Suprapubic skin (tissue), 4 donors: Measurements from ENCODE around the gene UNKL. TPM values are rescaled to one million over a fixed set of nuclear protein-coding genes. Genes with fewer than 3 reads are reported as not detected.

ENCODE experiments used
- DNase-seq, 2 donors: peaks; one replicate each; pipeline ENCODE4 v3.0.0-alpha.2; 2019; ENCODE audit warnings: low spot score in 2 of 2
- H3K27ac ChIP-seq: fragments of 200-600 bp; sonication (generic); one replicate; pipeline ENCODE4 v1.5.1; 2019
- H3K27me3 ChIP-seq: fragments of 200-600 bp; sonication (generic); one replicate; pipeline ENCODE4 v1.5.1; 2019
- H3K36me3 ChIP-seq: fragments of 200-600 bp; sonication (generic); one replicate; pipeline ENCODE4 v1.5.1; 2019
- H3K4me1 ChIP-seq: fragments of 200-600 bp; sonication (generic); one replicate; pipeline ENCODE4 v1.5.1; 2019
- H3K4me3 ChIP-seq: fragments of 200-600 bp; sonication (generic); one replicate; pipeline ENCODE4 v1.5.1; 2019; ENCODE audit warnings: mild to moderate bottlenecking
- H3K9me3 ChIP-seq: fragments of 200-600 bp; sonication (generic); one replicate; pipeline ENCODE4 v1.5.1; 2019
- CTCF ChIP-seq, 2 donors: fragments of 200-600 bp in 1 of 2; fragments of 450-650 bp in 1 of 2; sonication (generic) in 1 of 2; IDR thresholded peaks; one replicate each; pipeline ENCODE4 v1.5.1; 2016 to 2019; ENCODE audit warnings: antibody characterized with exemption in 2 of 2, mild to moderate bottlenecking in 1 of 2, moderate library complexity in 1 of 2
- EP300 ChIP-seq: sonication (generic); formaldehyde crosslinking; IDR thresholded peaks from one replicate; pipeline ENCODE4 v1.6.1; 2017; ENCODE audit warnings: antibody characterized with exemption
- POLR2A ChIP-seq, 2 donors: fragments of 450-650 bp; IDR thresholded peaks; one replicate each; pipeline ENCODE4 v1.6.1; 2017; ENCODE audit warnings: antibody characterized with exemption in 2 of 2, mild to moderate bottlenecking in 2 of 2, moderate library complexity in 2 of 2
- POLR2AphosphoS5 ChIP-seq, 3 donors: sonication (generic); formaldehyde crosslinking; IDR thresholded peaks; one replicate each; pipeline ENCODE4 v1.6.1; 2017; ENCODE audit warnings: antibody characterized with exemption in 3 of 3
- WGBS: methylation state at CpG from one replicate; pipeline ENCODE4 v1.1.5; 2018; 5-methylcytosine and 5-hydroxymethylcytosine counted together
- total RNA-seq, 4 donors: library from RNA; depleted of rRNA; stranded (reverse); fragments of >200 nt; gene quantifications; one replicate each; pipeline ENCODE4 v1.1.0, GENCODE V29; 2016

UNKL gene
- total RNA-seq, 4 donors from 2014 or later = 13.0 to 81.0 (median 33.4) TPM

- H3K27me3 ChIP-seq = peaks cover 87% of the 10 kb centered on the region
- TF ChIP-seq EP300 = no peak
- TF ChIP-seq POLR2AphosphoS5 (IDR thresholded peaks at IDR 0.05) = no peak
- no peak for TF ChIP-seq POLR2A (IDR thresholded peaks at IDR 0.05)
- TF ChIP-seq CTCF (IDR thresholded peaks at IDR 0.05) = no peak
- no peaks in the 10 kb centered on the region for H3K9me3 ChIP-seq
Measured at GRCh38 chr16:1334739-1335138, 79.8 kb downstream of the UNKL start.

DNA sequence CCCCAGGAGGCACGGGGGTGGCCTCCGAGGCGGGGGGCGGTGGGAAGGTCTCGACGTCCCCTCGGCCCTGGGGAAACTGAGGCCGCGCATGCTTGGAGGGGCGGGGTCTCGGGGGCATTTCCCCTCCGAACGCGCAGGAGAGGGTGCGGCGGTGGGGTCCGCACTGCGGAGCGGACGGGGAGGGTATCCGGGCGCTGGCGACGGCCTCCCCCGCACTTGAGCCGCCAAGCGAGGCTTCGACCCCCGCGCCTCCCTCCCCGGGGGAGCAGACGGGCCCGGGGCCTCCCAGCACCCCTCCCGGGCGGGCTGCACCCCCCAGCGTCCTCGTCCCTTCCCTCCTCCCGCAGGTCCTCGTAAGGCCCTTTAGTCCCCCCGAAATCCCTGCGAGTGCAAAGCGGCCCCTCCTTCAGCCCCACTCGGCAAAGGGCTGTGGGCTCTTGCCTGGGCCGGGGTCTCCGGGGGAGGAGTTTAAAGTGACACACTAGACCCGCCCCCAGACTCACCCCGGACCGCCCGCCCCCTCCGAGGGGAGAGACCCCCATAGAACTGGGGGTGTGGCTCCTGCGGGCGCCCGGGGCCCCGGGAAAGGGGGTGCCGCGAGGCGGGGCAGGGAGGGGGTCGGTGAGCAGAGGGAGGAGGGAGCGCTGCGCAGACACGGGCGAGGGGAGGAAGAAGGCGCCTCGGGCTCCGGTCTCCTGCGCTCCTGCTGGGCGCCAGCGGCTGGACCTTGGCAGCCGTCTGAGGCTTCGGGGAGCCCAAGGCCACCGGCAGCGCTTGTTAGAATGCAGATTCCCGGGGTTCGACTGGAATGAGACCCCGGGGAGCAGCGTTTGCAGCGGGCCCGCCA, 80.4 kb downstream of the UNKL start:
- no peaks in the 10 kb centered on the region for H3K36me3 ChIP-seq
- DNase-seq = no peak
- H3K4me1 ChIP-seq = peaks cover 35% of the 10 kb centered on the region
- no peaks in the 10 kb centered on the region for H3K9me3 ChIP-seq
- no peak overlapping the region for H3K27ac ChIP-seq
- 0% methylated on average over 9 of the region's 78 CpGs for WGBS
- no peak for TF ChIP-seq POLR2AphosphoS5 (IDR thresholded peaks at IDR 0.05)
- TF ChIP-seq CTCF (IDR thresholded peaks at IDR 0.05) = no peak
- TF ChIP-seq POLR2A (IDR thresholded peaks at IDR 0.05) = no peak
- TF ChIP-seq EP300 = no peak
- peak overlapping the region; percentile 47 for H3K4me3 ChIP-seq
- peaks cover 87% of the 10 kb centered on the region for H3K27me3 ChIP-seq

More at GRCh38 chr16:1334739-1335138, 79.8 kb downstream of the UNKL start:
- H3K4me3 ChIP-seq = no peak overlapping the region
- peaks cover 35% of the 10 kb centered on the region for H3K4me1 ChIP-seq
- 15% methylated on average over 5 of the region's 9 CpGs for WGBS
- no peak overlapping the region for H3K27ac ChIP-seq
- no peak for DNase-seq
- no peaks in the 10 kb centered on the region for H3K36me3 ChIP-seq

DNA sequence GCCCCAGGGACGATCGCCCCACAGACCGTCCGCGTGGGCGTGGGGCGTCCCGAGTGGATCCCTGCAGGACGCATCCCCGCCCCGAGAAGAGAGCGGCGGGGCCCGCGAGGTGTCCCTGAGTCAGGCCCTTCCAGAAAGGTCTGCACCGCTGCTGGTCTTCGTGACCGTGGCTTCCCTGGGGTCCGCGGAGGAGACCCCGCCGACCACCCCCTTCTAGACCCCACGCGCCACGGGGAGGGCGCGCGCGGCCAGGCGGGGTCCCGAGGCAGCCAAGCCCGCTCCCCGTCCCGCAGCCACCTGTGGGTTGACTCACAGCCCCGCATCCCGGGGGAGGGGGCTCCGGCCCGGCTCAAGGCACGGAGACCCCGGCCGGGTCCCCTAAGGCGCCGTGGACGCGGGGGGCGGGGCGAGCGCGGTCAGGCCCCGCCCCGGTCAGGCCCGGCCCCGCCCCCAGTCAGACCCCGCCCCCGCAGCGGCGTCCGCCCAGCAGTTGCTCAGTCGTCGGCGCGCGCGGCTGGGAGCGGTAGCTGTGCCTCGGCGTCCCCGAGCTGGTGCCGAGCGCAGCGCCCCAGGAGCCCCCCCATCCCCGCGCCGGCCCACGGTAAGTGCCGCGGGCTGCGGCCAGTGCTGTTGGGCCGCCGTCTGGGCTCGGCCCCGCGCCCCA, 81.2 kb downstream of the UNKL start, which contains the start of gene BAIAP3:
Gene BAIAP3, plus strand, starts transcription at position 497 of the 664 bp plus-strand sequence. CDS start 4,905 bp downstream, outside the sequence.
- 2% methylated on average over 8 of the region's 83 CpGs for WGBS
- H3K9me3 ChIP-seq = no peaks in the 10 kb centered on the region
- H3K36me3 ChIP-seq = no peaks in the 10 kb centered on the region
- peaks cover 80% of the 10 kb centered on the region for H3K27me3 ChIP-seq
- DNase-seq = no peak
- H3K27ac ChIP-seq = no peak within 1 kb of the TSS
- peaks cover 35% of the 10 kb centered on the region for H3K4me1 ChIP-seq
- TF ChIP-seq POLR2A (IDR thresholded peaks at IDR 0.05) (no peak), EP300 (no peak), POLR2AphosphoS5 (IDR thresholded peaks at IDR 0.05) (no peak), CTCF (IDR thresholded peaks at IDR 0.05) (no peak)
- peak within 1 kb of the TSS; percentile 47 for H3K4me3 ChIP-seq

GRCh38 chr16:1332618-1333148, 81.8 kb downstream of the UNKL start:
- Histone ChIP-seq H3K36me3 (no peaks in the 10 kb centered on the region), H3K4me3 (peak overlapping the region; percentile 47), H3K4me1 (peaks cover 35% of the 10 kb centered on the region), H3K9me3 (no peaks in the 10 kb centered on the region), H3K27ac (no peak overlapping the region), H3K27me3 (peaks cover 74% of the 10 kb centered on the region)
- WGBS = 10% methylated on average over 22 of the region's 26 CpGs
- TF ChIP-seq CTCF (IDR thresholded peaks at IDR 0.05) (no peak), POLR2AphosphoS5 (IDR thresholded peaks at IDR 0.05) (no peak), EP300 (no peak), POLR2A (IDR thresholded peaks at IDR 0.05) (no peak)
- DNase-seq = no peak
